COR-L47 (cell line): ENCODE results near the gene CORO2B.

ENCODE experiments used
- DNase-seq: peaks from one replicate; lab custom pipeline; 2025; lab: John Stamatoyannopoulos, UW

The CORO2B gene

GRCh38 chr15:68589783-68590710 lies 11.3 kb downstream of the CORO2B start:
- DNase-seq, result no peak

- no peak for DNase-seq
Observed at GRCh38 chr15:68590721-68591389, 12.1 kb downstream of the CORO2B start.

GRCh38 chr15:68592054-68592453 lies 13.3 kb downstream of the CORO2B start:
- no peak for DNase-seq

GRCh38 chr15:68592544-68592943 lies 13.8 kb downstream of the CORO2B start:
- no peak for DNase-seq

- no peak for DNase-seq
Observed at GRCh38 chr15:68593341-68593740, 14.5 kb downstream of the CORO2B start.

- DNase-seq, result no peak
Observed at GRCh38 chr15:68593828-68594532, 15.2 kb downstream of the CORO2B start.

GRCh38 chr15:68594533-68595259 lies 15.9 kb downstream of the CORO2B start:
- no peak for DNase-seq

GRCh38 chr15:68595260-68595564 lies 16.4 kb downstream of the CORO2B start:
- no peak for DNase-seq

GRCh38 chr15:68595761-68596160 lies 17.0 kb downstream of the CORO2B start:
- no peak for DNase-seq

GRCh38 chr15:68596691-68597090 lies 17.9 kb downstream of the CORO2B start:
- DNase-seq, result no peak

- DNase-seq, result no peak
Observed at GRCh38 chr15:68597581-68597980, 18.8 kb downstream of the CORO2B start.

- no peak for DNase-seq
Observed at GRCh38 chr15:68598171-68599152, 19.7 kb downstream of the CORO2B start.

- DNase-seq, result no peak
Observed at GRCh38 chr15:68599153-68599545, 20.4 kb downstream of the CORO2B start.

- DNase-seq, result peak; percentile 97
Observed at GRCh38 chr15:68599560-68600071, 20.8 kb downstream of the CORO2B start.

- no peak for DNase-seq
Observed at GRCh38 chr15:68601206-68602197, 22.7 kb downstream of the CORO2B start.

GRCh38 chr15:68602459-68603215 lies 23.8 kb downstream of the CORO2B start:
- no peak for DNase-seq

GRCh38 chr15:68603216-68603595 lies 24.4 kb downstream of the CORO2B start:
- no peak for DNase-seq

- DNase-seq, result no peak
Observed at GRCh38 chr15:68603951-68604350, 25.2 kb downstream of the CORO2B start.
